HG03342 (cell line): ENCODE results near the gene MN1.
"Not testable (repeated sequence)": the region's sequence is repeated elsewhere in the genome, so short reads cannot be mapped to it uniquely, and the experiment has no call there.

Source experiments
- ATAC-seq: cut with Tn5 transposase; IDR thresholded peaks from one replicate; pipeline ENCODE4 v1.9.1; 2021; ENCODE audit warnings: mild to moderate bottlenecking, moderate library complexity; ENCODE audit not compliant: unreplicated experiment

The MN1 gene

GRCh38 chr22:27746918-27747317 lies 54.6 kb downstream of the MN1 start:
- ATAC-seq, result no peak

GRCh38 chr22:27745809-27746208 lies 55.7 kb downstream of the MN1 start:
- no peak for ATAC-seq

GRCh38 chr22:27745154-27745553 lies 56.4 kb downstream of the MN1 start:
- ATAC-seq, result no peak

- not testable (repeated sequence) for ATAC-seq
These were observed 57.5 kb downstream of the MN1 start for GRCh38 chr22:27744078-27744477.

DNA sequence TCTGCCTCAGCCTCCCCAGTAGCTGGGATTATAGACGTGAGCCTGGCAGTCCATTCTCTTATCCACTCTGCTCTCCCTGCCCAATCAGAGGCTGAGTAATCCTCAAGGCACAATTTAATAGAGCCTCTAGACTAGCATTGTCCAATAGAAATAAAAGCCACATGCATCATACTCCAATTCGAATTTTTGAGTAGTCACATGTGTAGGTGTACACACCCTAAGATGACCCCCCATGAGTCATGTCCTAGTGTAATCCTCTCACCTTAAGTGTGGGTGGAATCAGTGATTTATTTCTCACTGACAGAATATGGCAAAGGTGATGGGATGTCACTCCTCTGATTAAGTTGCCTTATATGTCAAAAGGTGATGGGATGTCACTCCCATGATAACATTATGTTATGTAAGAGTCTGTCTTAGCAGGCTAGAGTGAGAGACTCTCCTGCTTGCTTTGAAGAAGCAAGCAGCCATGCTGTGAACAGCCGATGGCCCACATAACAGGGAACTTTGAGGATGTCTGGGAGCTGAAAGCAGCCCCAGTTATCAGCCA lies 61.3 kb downstream of the MN1 start:
- ATAC-seq, result no peak

- ATAC-seq, result no peak
These were observed 64.0 kb downstream of the MN1 start for GRCh38 chr22:27737521-27737920.

DNA sequence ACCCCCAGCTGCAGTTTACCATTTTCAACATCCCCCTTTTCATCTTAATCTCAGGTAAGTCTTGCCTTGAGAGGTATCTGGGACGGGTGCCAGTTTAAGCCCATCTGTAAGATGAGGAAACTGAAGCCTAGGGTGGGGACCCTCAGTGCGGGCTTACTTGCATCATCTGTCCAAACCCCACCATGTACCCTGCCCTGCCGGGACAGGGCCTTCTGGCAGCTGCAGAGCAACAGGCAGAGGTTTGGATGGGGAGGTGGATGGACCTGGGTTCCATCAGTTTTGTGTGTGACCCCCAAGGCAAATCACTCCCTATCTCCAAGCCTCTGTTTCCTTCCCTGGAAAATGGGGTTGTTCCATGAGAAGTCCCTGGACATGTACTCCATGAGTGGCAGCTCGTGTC lies 67.5 kb downstream of the MN1 start:
- no peak for ATAC-seq

DNA sequence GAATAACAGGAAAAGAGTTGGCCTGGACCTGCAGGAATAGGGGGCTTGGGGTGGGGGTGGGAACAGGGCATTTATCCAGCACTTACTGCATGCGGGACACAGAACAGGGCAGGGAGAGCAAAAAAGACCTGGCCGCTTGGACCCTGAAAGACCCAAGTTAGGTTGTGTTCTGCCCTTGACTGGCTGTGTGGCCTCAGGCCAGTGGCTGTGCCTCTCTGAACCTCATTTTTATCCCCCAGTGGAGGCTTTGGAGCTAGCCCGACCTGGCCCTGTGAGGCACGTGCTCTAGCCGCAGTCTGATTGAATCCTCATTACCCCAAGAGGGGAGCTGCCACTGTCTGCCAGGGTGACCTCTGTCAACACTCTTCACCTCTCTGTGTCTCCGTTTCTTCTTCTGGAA lies 68.7 kb downstream of the MN1 start:
- no peak for ATAC-seq

GRCh38 chr22:27732391-27732790 lies 69.2 kb downstream of the MN1 start:
- ATAC-seq, result no peak

- ATAC-seq, result no peak
These were observed 69.9 kb downstream of the MN1 start for GRCh38 chr22:27731621-27732020.

DNA sequence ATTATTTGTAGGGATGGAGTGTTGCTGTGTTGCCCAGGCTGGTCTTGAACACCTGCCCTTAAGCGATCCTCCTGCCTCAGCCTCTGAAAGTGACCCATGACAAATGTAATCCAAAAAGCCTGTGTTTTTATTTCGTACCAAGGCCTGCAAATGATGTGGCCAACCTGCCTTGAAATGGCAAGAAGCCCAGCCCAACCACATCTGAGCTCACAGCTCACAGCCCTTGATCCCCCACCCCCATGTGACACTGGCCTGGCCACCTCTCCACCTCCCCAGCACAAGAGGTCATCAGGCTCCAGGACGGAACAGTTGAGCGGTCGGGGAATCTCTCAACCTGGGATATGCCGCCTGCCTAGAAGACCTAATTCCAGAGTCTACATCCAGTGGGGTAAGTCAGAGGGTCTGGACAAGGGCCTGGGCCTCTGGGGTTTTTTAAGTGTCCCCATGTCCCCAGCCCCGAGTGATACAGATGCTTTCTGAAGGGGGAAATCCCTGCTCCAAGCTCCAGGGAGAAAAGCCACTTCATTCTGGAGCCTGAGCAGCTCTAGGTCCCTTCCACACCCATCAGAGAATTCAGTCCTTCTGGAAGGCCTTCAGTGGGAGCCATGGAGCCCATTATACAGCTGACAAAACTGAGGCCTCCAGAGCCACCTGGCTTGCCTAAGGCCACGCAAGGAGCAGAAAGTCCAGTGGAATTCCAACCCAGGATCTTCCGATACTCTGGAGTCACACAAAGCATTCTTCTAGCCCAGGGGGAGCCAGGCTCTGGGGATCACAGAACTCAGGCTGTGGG lies 70.7 kb downstream of the MN1 start:
- no peak for ATAC-seq

DNA sequence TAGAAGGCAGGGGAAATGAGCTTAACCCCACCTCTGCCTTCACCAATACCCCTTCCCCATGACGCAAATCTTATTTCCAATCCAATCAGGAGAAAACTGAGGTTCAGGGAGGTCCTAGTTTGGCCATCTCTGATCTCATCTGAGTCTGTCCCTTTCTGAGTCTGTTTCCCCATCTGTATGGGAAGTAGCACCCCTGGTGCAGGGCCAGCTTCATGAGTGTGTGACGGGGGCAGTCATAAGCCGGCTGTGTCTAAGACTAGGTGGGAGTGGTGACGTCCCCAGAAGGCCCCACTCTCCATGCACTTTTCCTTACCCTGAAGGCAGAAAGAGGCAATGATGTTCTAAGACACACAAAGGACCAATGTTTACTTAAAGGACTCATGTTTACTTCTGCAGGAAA lies 72.3 kb downstream of the MN1 start:
- no peak for ATAC-seq

DNA sequence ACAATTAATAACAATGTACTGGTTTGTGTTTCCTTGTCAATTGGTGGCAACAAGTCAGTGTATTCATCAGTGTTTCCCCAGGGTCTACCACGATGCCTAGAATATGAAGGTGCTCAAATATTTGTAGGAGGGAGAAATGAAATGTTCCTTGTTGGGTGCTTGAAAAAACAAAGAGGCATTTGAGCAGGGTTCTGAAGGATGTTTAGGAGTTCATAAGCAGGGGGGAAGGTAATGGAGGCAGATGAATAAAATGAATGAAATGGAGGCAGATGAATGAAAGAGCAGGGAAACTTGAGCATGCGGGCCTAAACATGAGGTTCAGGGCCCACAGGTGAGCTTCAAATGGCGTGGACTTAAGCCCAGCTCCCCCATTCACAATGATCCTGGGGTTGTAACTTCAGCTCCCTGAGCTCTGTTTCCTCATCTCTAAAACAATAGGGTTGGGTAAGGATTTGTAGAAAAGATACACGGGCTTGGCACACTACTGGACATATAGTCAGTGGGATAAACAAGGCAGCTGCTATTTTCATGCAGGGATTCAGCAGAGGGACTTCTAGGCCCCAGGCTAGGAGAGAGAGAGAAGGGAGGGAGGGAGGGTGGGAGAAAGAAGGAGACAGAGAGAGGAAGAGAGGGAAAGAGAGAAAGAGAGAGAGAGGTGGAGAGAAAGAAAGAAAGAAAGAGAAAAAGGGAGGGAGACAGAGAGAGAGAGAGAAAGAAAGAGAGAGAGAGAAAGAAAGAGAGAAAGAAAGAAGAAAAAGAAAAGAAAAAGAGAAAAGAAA lies 73.7 kb downstream of the MN1 start:
- no peak for ATAC-seq

GRCh38 chr22:27726686-27727449 lies 74.7 kb downstream of the MN1 start:
- ATAC-seq, result no peak

DNA sequence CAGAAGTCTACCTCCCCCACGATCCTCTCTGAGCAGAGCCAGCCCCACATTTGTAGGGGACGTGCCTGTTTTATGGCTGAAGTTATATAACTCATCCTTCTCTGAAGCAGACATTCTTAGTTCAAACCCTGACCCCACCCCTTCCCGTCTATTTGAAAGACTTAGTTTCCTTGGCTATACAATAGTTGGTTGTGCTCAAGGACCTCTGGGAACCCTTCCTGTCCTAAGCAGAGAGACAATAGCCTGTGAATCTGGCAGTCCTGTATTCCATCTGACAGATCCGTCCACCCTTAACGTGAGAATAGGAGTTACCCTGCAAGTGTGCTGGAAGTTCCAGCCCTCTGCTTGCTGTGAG lies 75.2 kb downstream of the MN1 start:
- no peak for ATAC-seq

- no peak for ATAC-seq
These were observed 75.9 kb downstream of the MN1 start for GRCh38 chr22:27725661-27726060.

DNA sequence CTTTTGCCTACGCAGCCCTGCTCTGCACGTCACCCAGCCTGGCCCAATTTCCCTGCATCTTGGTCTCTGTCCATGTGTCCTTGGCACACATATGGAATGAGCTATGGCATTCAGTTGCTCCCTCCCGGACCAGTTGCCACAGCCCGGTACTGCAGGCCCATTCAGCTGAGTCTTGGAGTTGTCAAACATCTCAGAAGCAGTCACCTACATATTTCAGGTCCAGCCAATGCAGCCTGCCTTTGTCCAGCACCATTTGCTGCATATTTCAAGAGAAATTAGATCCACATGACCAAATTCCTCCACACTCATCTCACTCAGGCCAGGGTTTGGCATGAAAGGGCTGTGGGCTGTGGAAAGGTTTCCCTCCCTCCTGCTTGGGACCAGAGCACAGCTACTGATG lies 76.8 kb downstream of the MN1 start:
- no peak for ATAC-seq

- no peak for ATAC-seq
These were observed 77.4 kb downstream of the MN1 start for GRCh38 chr22:27724157-27724556.

GRCh38 chr22:27723708-27724107 lies 77.8 kb downstream of the MN1 start:
- no peak for ATAC-seq

DNA sequence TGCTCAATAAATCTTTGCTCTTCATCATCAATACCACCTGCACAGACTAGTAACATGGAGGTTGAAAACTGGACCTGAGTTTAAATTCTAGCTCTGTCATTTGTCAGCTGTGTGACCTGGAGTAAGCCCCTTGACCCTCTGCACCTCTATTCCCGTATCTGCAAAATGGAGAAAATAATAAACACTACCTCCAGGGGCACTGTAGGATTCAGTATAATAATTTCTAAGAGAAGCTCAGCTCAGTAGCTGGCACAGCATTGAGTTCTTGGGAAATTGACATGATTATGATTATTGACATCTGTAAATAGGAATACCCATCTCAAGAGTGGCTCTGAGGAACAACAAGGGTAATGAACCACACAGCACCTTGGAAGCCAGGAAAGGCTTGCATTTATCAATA lies 78.4 kb downstream of the MN1 start:
- ATAC-seq, result no peak

DNA sequence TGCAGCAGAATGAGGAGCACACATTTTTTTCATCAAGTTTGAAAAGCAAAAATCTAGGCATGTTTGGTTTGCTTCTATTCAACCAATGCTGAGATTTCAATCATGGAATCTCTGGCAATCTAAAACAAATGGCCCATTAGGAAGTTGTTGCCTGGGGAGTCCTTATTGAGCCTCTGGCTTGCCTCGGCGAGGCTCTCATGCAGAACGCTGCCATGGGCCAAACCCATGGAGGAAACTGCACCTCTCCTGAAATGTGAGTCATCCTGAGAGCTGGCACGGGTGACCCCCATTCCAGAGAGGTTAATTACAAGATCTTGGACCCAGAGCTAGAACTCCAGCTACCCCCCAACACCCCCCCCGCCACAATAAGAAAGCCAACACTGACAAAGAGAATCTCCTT lies 80.7 kb downstream of the MN1 start:
- no peak for ATAC-seq
